GM20000 (cell line): Measurements from ENCODE around the gene TNN.
A peak's percentile ranks its signal among the peaks of the same experiment; 100 is the strongest.

Experiments used
- DNase-seq: peaks from one replicate; pipeline ENCODE4 v3.0.0; 2012; ENCODE audit warnings: low spot score
- TF ChIP-seq, protein P1 (sequence below): IDR thresholded peaks from 2 replicates; pipeline ENCODE4 v1.5.1; 2012; ENCODE audit warnings: mild to moderate bottlenecking, control low read depth; ENCODE audit errors: extremely low read depth, missing control alignments

TNN gene

DNA sequence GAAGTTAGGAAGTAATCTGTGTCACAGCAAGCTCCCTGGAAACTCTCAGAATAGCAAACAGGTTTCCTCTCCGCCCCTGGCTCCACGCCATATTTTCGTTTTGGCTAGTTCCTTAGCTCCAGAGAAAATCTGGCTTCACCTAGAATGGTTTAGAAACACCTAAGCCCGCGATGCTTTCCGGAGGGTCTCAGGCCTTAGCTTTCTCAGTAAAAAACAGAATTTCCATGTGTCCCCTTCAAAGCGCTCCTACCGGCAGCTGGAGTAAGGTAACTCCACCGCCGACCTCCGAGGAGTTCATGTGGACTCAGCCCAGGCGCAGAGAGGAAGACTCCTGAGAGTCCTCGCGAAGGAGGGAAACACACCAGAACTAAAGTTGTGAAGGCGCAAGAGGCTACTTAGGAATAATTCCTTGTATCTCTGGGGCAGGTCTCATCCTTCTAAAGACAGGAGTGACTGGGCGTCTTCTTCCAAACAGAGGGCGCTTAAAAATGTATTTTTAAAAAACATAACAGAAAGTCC is 124.5 kb downstream of the TNN start:
- peak; percentile 56 for DNase-seq
- TF ChIP-seq, protein P1, sequence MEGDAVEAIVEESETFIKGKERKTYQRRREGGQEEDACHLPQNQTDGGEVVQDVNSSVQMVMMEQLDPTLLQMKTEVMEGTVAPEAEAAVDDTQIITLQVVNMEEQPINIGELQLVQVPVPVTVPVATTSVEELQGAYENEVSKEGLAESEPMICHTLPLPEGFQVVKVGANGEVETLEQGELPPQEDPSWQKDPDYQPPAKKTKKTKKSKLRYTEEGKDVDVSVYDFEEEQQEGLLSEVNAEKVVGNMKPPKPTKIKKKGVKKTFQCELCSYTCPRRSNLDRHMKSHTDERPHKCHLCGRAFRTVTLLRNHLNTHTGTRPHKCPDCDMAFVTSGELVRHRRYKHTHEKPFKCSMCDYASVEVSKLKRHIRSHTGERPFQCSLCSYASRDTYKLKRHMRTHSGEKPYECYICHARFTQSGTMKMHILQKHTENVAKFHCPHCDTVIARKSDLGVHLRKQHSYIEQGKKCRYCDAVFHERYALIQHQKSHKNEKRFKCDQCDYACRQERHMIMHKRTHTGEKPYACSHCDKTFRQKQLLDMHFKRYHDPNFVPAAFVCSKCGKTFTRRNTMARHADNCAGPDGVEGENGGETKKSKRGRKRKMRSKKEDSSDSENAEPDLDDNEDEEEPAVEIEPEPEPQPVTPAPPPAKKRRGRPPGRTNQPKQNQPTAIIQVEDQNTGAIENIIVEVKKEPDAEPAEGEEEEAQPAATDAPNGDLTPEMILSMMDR: no peak

DNA sequence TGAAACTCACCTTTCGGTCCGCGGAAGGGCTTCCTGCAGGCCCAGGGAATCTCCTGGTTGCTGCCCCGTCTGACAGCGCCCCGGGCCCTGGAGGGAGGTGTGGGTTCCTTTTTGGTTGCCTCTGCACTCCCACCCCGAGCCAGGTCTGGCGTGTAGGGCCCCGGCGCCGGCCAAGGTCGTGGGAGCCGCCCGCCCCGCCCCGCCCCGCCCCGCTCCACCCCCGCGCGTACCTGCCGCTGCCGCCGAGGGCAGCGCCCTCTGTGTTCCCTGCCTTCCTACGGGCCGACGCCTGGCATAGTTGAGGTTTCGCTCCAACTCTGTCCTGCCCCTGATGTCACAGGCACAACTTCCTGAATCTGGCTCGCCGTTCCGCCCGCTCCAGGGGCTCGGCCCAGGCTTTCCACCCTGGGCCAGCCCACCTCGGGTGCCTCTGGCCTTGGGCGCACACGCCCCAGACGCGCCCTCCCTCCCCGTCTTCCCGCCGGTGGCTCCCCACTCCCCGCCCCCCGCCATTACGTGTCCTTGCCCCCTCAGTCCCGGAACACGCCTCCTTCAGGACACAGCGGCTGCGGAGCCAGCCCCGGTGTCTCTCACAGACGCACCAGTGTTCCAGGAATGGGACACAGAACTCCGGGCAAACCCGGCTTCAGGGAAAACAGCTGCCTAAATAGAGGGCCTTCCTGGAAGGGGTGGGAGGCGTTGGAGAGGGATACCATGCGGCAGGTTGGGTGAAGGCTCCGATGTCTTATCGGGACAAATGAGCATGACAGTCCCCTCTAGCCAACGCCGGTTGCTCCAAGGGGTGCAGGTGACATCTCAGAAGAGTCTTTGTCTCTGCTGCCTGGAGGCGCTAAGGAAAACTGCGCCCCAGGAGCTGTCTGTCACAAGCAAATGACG is 125.2 kb downstream of the TNN start, which contains the start of gene KIAA0040:
KIAA0040 (minus strand) TSS at position 147 of the 897 bp plus-strand sequence. CDS start 31,763 bp downstream, outside the sequence.
- peak; percentile 83 for DNase-seq

DNA sequence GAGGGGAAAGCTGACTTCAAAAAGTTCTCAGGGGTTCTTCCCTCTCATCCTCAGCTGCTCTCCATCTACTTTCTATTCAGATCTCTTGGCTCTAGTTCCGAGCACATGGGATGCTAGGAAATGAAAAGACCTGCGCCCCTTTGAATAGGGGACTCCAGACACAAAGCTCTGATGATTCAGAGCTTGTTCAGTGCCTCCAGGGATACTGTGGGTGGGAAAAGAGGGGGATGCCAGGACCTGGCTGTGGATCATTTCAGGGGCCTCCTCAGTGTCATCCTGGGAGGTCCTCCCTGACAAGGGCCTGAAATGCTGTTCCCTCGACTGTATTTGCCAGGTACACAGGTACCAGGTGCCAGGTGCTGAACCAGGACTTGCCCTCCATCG is 125.9 kb downstream of the TNN start:
- TF ChIP-seq, protein P1: no peak
- no peak for DNase-seq

More for the DNA sequence above, 125.2 kb downstream of the TNN start, which contains the start of gene KIAA0040:
- TF ChIP-seq, protein P1: no peak

DNA sequence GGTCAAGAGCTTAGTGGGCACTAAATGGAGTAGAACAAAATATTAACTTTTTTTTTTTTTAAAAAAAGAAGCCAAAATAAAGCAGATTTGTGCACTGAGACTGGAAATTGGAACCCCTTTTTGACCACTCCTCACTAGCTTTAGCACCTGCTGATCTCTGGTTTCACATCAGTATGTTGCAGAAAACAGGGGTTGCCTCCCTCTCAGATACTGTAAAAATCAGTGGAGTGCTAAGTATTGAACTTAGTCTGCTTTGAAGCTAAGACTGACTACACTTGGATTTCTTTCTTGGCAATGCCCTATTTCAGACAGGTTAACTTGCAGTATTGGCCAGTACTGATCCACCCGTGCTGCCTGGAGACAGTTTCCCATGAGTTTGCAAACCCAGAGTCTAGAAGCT is 127.6 kb downstream of the TNN start:
- TF ChIP-seq, protein P1: no peak
- peak; percentile 51 for DNase-seq

DNA sequence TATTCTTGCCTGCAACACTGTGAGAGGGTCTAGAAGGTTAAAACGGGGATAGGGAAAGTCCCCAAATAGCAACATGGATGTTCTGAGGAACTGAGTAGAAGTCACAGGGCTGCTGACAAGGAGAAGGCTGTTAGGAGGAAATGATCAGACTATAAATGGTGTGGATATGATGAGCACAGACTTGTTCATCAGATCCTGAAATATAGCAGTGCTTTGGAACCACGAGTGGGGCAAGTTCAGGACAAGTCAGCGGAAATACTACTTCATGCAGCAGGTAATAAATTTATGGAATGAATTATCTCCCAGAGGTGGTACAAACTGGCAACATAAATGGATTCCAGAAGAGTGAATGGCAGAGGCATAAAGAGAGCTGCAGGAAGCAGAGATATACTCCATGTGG is 128.2 kb downstream of the TNN start:
- TF ChIP-seq, protein P1: no peak

DNA sequence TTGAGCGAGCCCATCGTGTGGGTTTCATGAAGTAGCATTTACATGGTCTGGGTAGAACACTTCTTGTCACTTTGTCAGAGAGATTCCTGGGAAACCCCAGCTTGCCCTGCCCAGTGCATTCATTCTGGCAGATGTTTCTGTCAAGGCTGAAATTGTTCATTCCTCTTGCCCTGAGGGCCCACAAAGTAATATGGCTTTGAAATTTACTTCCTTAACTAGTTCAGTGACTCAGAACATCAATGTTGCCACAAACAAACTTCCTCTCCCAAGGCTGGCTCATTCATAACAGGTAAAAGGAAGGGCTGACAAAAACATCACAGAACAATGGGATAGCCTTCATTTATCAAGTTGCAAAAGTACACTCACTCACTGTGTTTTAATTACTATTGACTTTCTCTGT is 129.9 kb downstream of the TNN start:
- TF ChIP-seq, protein P1: no peak
- no peak for DNase-seq

More for the DNA sequence above, 128.2 kb downstream of the TNN start:
- no peak for DNase-seq
